ENCODE data around the gene DPH6. TPM values are rescaled to one million over a fixed set of nuclear protein-coding genes. Genes with fewer than 3 reads are reported as not detected.
A peak's percentile ranks its signal among the peaks of the same experiment; 100 is the strongest.

DPH6 gene
- total and polyA plus RNA-seq, 5 donors = 7.6 to 19.7 (median 14.6) TPM

DNA sequence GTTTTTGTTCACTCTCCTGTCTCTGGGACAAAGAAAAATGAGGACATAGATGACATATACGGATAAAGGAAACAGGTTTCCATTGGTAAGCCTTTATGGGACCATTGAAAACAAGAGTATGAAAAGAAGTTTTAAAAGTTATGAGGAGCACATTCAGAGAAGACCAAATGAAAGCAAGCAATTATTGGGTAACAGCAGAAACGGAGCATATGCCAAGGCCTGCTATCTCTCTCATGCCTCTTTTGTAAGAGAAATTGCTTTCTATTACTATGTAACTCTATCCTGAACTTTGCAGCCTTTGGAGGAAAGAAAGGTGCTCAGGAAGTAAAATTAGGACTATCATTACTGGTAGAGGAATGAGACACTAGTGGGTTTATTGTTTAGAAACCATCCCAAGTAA, 14.9 kb upstream of the DPH6 start:
- no peaks in the 10 kb centered on the region for H3K4me1 ChIP-seq (ENCODE audit: control insufficient read depth, insufficient read depth, low read length)
- H3K9me3 ChIP-seq (ENCODE audit: control insufficient read depth, low read length) = no peaks in the 10 kb centered on the region
- DNase-seq (no peak), ATAC-seq (peak in 1 of 2 donors; percentile 62)
- no peaks in the 10 kb centered on the region for H3K27me3 ChIP-seq (ENCODE audit: control insufficient read depth, insufficient read depth)
- intact Hi-C loops (cut with DNase I) = no loop called here
- H3K4me3 ChIP-seq (ENCODE audit: low read length) = no peak overlapping the region
- WGBS = 69% methylated on average over 2 of the region's 2 CpGs
- no peak overlapping the region for H3K27ac ChIP-seq (ENCODE audit: low read length)

- H3K27ac ChIP-seq (ENCODE audit: low read length) = no peak overlapping the region
- no peaks in the 10 kb centered on the region for H3K27me3 ChIP-seq (ENCODE audit: control insufficient read depth, insufficient read depth)
- H3K4me1 ChIP-seq (ENCODE audit: control insufficient read depth, insufficient read depth, low read length) = no peaks in the 10 kb centered on the region
- DNase-seq (no peak), ATAC-seq (no peak)
- H3K4me3 ChIP-seq (ENCODE audit: low read length) = no peak overlapping the region
- intact Hi-C loops (cut with DNase I) = no loop called here
- WGBS = 95% methylated on average over 1 of the region's 1 CpG
- H3K9me3 ChIP-seq (ENCODE audit: control insufficient read depth, low read length) = no peaks in the 10 kb centered on the region
Observed at GRCh38 chr15:35560258-35560657, 14.3 kb upstream of the DPH6 start.

DNA sequence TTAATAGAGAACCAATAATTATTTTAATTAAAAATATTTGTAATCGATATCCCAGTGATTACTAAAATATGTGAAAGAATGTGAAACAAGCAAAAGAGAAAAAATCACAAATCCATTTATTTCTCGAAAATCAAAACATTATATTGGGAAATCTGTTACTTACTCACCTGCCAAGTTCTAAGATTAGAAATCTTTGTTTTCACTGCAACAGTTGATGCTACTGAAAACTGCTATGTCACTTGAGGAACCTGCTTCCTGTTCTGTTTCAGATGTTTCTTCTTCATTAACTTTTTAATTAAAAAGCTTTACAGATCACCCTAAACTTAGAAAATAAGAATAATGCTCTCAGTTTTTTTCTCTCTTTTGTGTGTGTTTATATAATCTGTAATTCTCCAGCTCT, 13.7 kb upstream of the DPH6 start:
- ATAC-seq (no peak), DNase-seq (no peak)
- H3K27ac ChIP-seq (ENCODE audit: low read length) = no peak overlapping the region
- H3K4me1 ChIP-seq (ENCODE audit: control insufficient read depth, insufficient read depth, low read length) = no peaks in the 10 kb centered on the region
- H3K27me3 ChIP-seq (ENCODE audit: control insufficient read depth, insufficient read depth) = no peaks in the 10 kb centered on the region
- intact Hi-C loops (cut with DNase I) = no loop called here
- 84% methylated on average over 2 of the region's 2 CpGs for WGBS
- H3K4me3 ChIP-seq (ENCODE audit: low read length) = no peak overlapping the region
- H3K9me3 ChIP-seq (ENCODE audit: control insufficient read depth, low read length) = no peaks in the 10 kb centered on the region

DNA sequence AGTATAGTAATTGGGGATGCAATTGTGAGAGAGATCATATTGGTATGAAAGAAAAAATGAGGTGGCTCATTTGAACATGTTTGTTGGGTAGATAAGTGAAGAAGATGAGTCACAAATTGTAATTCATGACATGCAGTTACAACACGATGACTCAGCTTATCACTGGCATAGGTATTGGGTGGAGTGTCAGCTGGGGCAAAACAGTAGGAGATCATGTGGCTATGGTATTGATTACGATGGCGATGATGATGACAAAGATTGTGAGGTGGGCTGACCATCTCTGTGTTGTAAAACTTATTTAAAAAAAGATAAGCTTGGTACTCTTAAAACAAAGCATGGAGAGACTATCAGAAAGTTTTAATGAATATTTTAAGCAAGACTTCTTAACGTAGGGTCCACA, 11.6 kb upstream of the DPH6 start:
- Histone ChIP-seq H3K4me3 (ENCODE audit: low read length) (no peak overlapping the region), H3K9me3 (ENCODE audit: control insufficient read depth, low read length) (no peaks in the 10 kb centered on the region), H3K27ac (ENCODE audit: low read length) (no peak overlapping the region), H3K27me3 (ENCODE audit: control insufficient read depth, insufficient read depth) (no peaks in the 10 kb centered on the region), H3K4me1 (ENCODE audit: control insufficient read depth, insufficient read depth, low read length) (no peaks in the 10 kb centered on the region)
- WGBS = 91% methylated on average over 4 of the region's 4 CpGs
- DNase-seq = no peak
- ATAC-seq = no peak
- intact Hi-C loops (cut with DNase I) = no loop called here

GRCh38 chr15:35557012-35557411, 11.0 kb upstream of the DPH6 start:
- Histone ChIP-seq H3K4me1 (ENCODE audit: control insufficient read depth, insufficient read depth, low read length) (no peaks in the 10 kb centered on the region), H3K4me3 (ENCODE audit: low read length) (no peak overlapping the region), H3K27ac (ENCODE audit: low read length) (no peak overlapping the region), H3K9me3 (ENCODE audit: control insufficient read depth, low read length) (no peaks in the 10 kb centered on the region), H3K27me3 (ENCODE audit: control insufficient read depth, insufficient read depth) (no peaks in the 10 kb centered on the region)
- intact Hi-C loops (cut with DNase I) = no loop called here
- 97% methylated on average over 4 of the region's 4 CpGs for WGBS
- DNase-seq = no peak
- no peak for ATAC-seq

DNA sequence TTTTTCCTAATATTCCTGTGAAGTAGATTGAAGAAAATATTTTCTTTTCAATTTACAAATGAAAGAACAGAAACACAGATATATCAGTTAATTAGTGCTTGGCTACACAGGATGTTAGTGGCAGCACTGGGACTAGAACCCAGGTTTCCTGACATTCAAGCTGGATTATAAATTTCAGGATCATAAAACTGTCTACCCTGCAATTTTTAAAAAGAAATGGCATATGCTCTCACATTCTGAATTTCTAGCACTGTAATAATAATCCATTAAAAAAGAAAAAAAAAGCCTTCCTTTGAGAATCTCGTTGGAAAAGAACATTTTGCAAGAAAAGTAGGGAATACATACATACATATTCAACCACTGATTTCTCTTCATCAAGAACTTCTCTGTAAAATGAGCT, 9.3 kb upstream of the DPH6 start:
- Histone ChIP-seq H3K9me3 (ENCODE audit: control insufficient read depth, low read length) (no peaks in the 10 kb centered on the region), H3K27ac (ENCODE audit: low read length) (no peak overlapping the region), H3K4me1 (ENCODE audit: control insufficient read depth, insufficient read depth, low read length) (no peaks in the 10 kb centered on the region), H3K4me3 (ENCODE audit: low read length) (no peak overlapping the region), H3K27me3 (ENCODE audit: control insufficient read depth, insufficient read depth) (no peaks in the 10 kb centered on the region)
- ATAC-seq (no peak), DNase-seq (no peak)
- intact Hi-C loops (cut with DNase I) = no loop called here
- 92% methylated on average over 1 of the region's 1 CpG for WGBS

- H3K4me1 ChIP-seq (ENCODE audit: control insufficient read depth, insufficient read depth, low read length) = no peaks in the 10 kb centered on the region
- DNase-seq (peak in 1 of 3 donors; percentile 34), ATAC-seq (no peak)
- no peak overlapping the region for H3K4me3 ChIP-seq (ENCODE audit: low read length)
- no peaks in the 10 kb centered on the region for H3K9me3 ChIP-seq (ENCODE audit: control insufficient read depth, low read length)
- no peaks in the 10 kb centered on the region for H3K27me3 ChIP-seq (ENCODE audit: control insufficient read depth, insufficient read depth)
- 75% methylated on average over 5 of the region's 5 CpGs for WGBS
- intact Hi-C loops (cut with DNase I) = no loop called here
- H3K27ac ChIP-seq (ENCODE audit: low read length) = no peak overlapping the region
Observed at GRCh38 chr15:35550957-35551356, 5.0 kb upstream of the DPH6 start.

- DNase-seq = no peak
- WGBS = 68% methylated on average over 4 of the region's 4 CpGs
- Histone ChIP-seq H3K4me3 (ENCODE audit: low read length) (no peak overlapping the region), H3K27ac (ENCODE audit: low read length) (no peak overlapping the region), H3K4me1 (ENCODE audit: control insufficient read depth, insufficient read depth, low read length) (no peaks in the 10 kb centered on the region), H3K9me3 (ENCODE audit: control insufficient read depth, low read length) (no peaks in the 10 kb centered on the region), H3K27me3 (ENCODE audit: control insufficient read depth, insufficient read depth) (no peaks in the 10 kb centered on the region)
- no peak for ATAC-seq
- intact Hi-C loops (cut with DNase I) = loop anchor here in 2 of 4 donors (5.0 to 10.0 kb wide), 2 partner anchors 118 to 135 kb away; no protein-coding TSS in a partner anchor
Observed at GRCh38 chr15:35549567-35549966, 3.6 kb upstream of the DPH6 start.

- no peaks in the 10 kb centered on the region for H3K27me3 ChIP-seq (ENCODE audit: control insufficient read depth, insufficient read depth)
- no peaks in the 10 kb centered on the region for H3K9me3 ChIP-seq (ENCODE audit: control insufficient read depth, low read length)
- DNase-seq (no peak), ATAC-seq (no peak)
- H3K4me1 ChIP-seq (ENCODE audit: control insufficient read depth, insufficient read depth, low read length) = no peaks in the 10 kb centered on the region
- H3K4me3 ChIP-seq (ENCODE audit: low read length) = no peak overlapping the region
- intact Hi-C loops (cut with DNase I) = loop anchor here in 2 of 4 donors (5.0 to 10.0 kb wide), 2 partner anchors 119 to 136 kb away; no protein-coding TSS in a partner anchor
- WGBS = 97% methylated on average over 2 of the region's 2 CpGs
- no peak overlapping the region for H3K27ac ChIP-seq (ENCODE audit: low read length)
Observed at GRCh38 chr15:35548435-35548834, 2.5 kb upstream of the DPH6 start.

- intact Hi-C loops (cut with DNase I) = loop anchor here in 2 of 4 donors (5.0 to 10.0 kb wide), 2 partner anchors 119 to 137 kb away; no protein-coding TSS in a partner anchor
- WGBS = 87% methylated on average over 11 of the region's 11 CpGs
- ATAC-seq = no peak
Observed at GRCh38 chr15:35547775-35548364, 1.9 kb upstream of the DPH6 start.

DNA sequence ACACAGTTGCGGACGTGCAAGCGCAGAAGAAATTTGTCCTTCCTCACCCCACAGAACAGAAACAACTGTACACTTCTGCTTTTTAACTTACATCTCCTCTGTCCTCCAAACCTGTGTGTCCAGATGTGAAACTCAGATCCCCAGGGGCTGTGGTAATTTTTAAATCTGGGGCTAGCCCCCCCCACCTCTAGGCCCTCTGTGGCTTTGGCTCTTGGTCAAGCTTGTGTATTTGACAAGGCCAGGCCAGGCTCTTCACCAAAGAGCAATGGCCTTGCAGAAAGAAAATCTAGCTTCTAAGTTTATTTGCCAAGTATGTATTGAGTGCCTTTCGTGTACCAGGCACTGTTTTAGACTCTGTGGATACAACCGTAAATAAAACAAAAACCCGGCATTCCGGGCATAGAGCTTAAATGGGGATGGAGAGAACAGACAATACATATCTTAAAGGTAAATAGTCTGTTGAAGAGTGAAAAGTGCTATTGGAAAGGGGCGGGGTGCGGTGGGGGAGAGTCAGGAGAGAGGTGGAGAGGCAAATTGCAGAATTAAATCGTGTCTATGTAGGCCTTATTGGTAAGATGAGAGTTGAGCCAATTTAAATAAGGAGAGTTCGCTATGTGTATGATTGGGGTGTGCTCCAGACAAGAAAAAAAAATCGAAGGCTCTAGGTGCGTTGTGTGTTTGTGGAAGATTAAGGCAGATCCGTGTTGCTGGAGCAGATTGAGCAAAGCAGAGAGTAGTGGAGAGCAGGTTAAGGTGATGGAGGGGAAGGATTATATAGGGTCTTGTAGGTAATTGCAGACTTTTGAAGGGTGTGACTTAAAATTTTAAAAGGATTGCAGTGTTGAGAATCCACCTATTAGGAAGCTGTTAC, 781 bp upstream of the DPH6 start:
- intact Hi-C loops (cut with DNase I) = loop anchor here in 2 of 4 donors (5.0 to 10.0 kb wide), 2 partner anchors 121 to 138 kb away; no protein-coding TSS in a partner anchor
- no peaks in the 10 kb centered on the region for H3K4me1 ChIP-seq (ENCODE audit: control insufficient read depth, insufficient read depth, low read length)
- peak in 1 of 3 donors; percentile 26 for DNase-seq
- WGBS = 66% methylated on average over 14 of the region's 14 CpGs
- peak; percentile 4 to 5 for ATAC-seq
- H3K9me3 ChIP-seq (ENCODE audit: control insufficient read depth, low read length) = no peaks in the 10 kb centered on the region
- peak overlapping the region; percentile 57 for H3K4me3 ChIP-seq (ENCODE audit: low read length)
- no peaks in the 10 kb centered on the region for H3K27me3 ChIP-seq (ENCODE audit: control insufficient read depth, insufficient read depth)
- H3K27ac ChIP-seq (ENCODE audit: low read length) = peak overlapping the region; percentile 98

More at GRCh38 chr15:35547775-35548364, 1.9 kb upstream of the DPH6 start:
- H3K4me1 ChIP-seq (ENCODE audit: control insufficient read depth, insufficient read depth, low read length) = no peaks in the 10 kb centered on the region
- no peak overlapping the region for H3K4me3 ChIP-seq (ENCODE audit: low read length)
- no peaks in the 10 kb centered on the region for H3K9me3 ChIP-seq (ENCODE audit: control insufficient read depth, low read length)
- DNase-seq = no peak
- no peak overlapping the region for H3K27ac ChIP-seq (ENCODE audit: low read length)
- no peaks in the 10 kb centered on the region for H3K27me3 ChIP-seq (ENCODE audit: control insufficient read depth, insufficient read depth)

All from right cardiac atrium (tissue), 5 donors.